Measurements from ENCODE around the gene SCAMP4.

Gene SCAMP4

GRCh38 chr19:1888385-1888784, 16.8 kb upstream of the SCAMP4 start:
- CTCF ChIA-PET = interaction anchor here (0.6 kb wide), 1 partner anchor 14 kb away, joined by 5 read pairs; no protein-coding TSS in a partner anchor
- no peak for TF ChIP-seq ZNF214 (tag by site-specific recombination; IDR thresholded peaks at IDR 0.05; ENCODE audit: borderline replicate concordance)
- TF ChIP-seq, protein P1, sequence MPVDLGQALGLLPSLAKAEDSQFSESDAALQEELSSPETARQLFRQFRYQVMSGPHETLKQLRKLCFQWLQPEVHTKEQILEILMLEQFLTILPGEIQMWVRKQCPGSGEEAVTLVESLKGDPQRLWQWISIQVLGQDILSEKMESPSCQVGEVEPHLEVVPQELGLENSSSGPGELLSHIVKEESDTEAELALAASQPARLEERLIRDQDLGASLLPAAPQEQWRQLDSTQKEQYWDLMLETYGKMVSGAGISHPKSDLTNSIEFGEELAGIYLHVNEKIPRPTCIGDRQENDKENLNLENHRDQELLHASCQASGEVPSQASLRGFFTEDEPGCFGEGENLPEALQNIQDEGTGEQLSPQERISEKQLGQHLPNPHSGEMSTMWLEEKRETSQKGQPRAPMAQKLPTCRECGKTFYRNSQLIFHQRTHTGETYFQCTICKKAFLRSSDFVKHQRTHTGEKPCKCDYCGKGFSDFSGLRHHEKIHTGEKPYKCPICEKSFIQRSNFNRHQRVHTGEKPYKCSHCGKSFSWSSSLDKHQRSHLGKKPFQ (tag by site-specific recombination; IDR thresholded peaks at IDR 0.05) = no peak
- TF ChIP-seq ZNF121 (tag by site-specific recombination; IDR thresholded peaks at IDR 0.05) = no peak
- no peak for TF ChIP-seq ZNF211 (tag by site-specific recombination; IDR thresholded peaks at IDR 0.05; ENCODE audit: low read depth)
- no peak for TF ChIP-seq ZNF837 (tag by site-specific recombination; IDR thresholded peaks at IDR 0.05)
- POLR2A ChIA-PET = no interaction called here
- Histone ChIP-seq H3K4me3 (ENCODE audit: low read depth, low read length) (no peak overlapping the region), H3K4me1 (ENCODE audit: control insufficient read depth, insufficient read depth, low read length) (peaks cover 8% of the 10 kb centered on the region), H3K9me3 (ENCODE audit: control insufficient read depth, insufficient read depth, low read depth, low read length) (no peaks in the 10 kb centered on the region), H3K36me3 (ENCODE audit: control insufficient read depth in 2 of 2, insufficient read depth in 1 of 2, low read length in 2 of 2) (no peaks in the 10 kb centered on the region), H3K27ac (ENCODE audit: extremely low read depth, low read depth, low read length) (no peak overlapping the region)

DNA sequence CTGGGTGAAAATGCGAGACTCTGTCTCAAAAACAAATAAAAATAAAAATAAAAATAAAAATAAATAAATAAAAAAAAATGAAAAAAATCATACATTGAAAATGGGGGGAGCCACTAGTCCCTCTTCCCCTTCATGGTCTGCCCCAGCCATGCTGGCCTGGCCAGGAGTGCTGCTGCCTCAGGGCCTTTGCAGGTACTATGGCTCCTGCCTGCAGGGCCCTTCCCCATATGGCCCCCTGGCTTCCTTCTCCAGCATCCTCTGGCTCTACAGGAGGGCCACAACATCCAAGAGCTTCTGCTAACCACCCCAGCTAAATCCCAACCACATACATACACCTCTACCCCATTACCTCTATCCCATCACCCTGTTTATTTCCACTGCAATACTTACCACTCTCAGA, 15.3 kb upstream of the SCAMP4 start:
- Histone ChIP-seq H3K9me3 (ENCODE audit: control insufficient read depth, insufficient read depth, low read depth, low read length) (no peaks in the 10 kb centered on the region), H3K4me3 (ENCODE audit: low read depth, low read length) (no peak overlapping the region), H3K27ac (ENCODE audit: extremely low read depth, low read depth, low read length) (no peak overlapping the region), H3K36me3 (ENCODE audit: control insufficient read depth in 2 of 2, insufficient read depth in 1 of 2, low read length in 2 of 2) (no peaks in the 10 kb centered on the region), H3K4me1 (ENCODE audit: control insufficient read depth, insufficient read depth, low read length) (no peaks in the 10 kb centered on the region; the same call in 1 of the 2 replicates)
- CTCF ChIA-PET = interaction anchor here (0.6 kb wide), 1 partner anchor 262 kb away, joined by 4 read pairs; no protein-coding TSS in a partner anchor
- POLR2A ChIA-PET = no interaction called here
- TF ChIP-seq ZSCAN16 (tag by site-specific recombination; IDR thresholded peaks at IDR 0.05) = no peak
- TF ChIP-seq ZBTB11 (tag by site-specific recombination; conservative IDR thresholded peaks at IDR 0.05; ENCODE audit: low read depth) = no peak
- no peak for TF ChIP-seq INSM2 (tag by site-specific recombination; IDR thresholded peaks at IDR 0.05)
- TF ChIP-seq ZNF214 (tag by site-specific recombination; IDR thresholded peaks at IDR 0.05; ENCODE audit: borderline replicate concordance) = no peak
- TF ChIP-seq BCL6B (tag by site-specific recombination; IDR thresholded peaks at IDR 0.05) = no peak
- TF ChIP-seq TRIM28 (IDR thresholded peaks at IDR 0.05; ENCODE audit: borderline replicate concordance, low read length) = no peak
- no peak for TF ChIP-seq ZNF350 (tag by site-specific recombination; IDR thresholded peaks at IDR 0.05)
- TF ChIP-seq, protein P2, sequence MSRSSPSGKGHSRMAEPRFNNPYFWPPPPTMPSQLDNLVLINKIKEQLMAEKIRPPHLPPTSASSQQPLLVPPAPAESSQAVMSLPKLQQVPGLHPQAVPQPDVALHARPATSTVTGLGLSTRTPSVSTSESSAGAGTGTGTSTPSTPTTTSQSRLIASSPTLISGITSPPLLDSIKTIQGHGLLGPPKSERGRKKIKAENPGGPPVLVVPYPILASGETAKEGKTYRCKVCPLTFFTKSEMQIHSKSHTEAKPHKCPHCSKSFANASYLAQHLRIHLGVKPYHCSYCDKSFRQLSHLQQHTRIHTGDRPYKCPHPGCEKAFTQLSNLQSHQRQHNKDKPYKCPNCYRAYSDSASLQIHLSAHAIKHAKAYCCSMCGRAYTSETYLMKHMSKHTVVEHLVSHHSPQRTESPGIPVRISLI (tag by site-specific recombination; IDR thresholded peaks at IDR 0.05) = no peak
- TF ChIP-seq ZNF624 (tag by site-specific recombination; IDR thresholded peaks at IDR 0.05) = no peak
- peak; percentile 15; the same call in 1 of the 2 replicates for TF ChIP-seq GLIS2 (tag by site-specific recombination; IDR thresholded peaks at IDR 0.05)
- no peak for TF ChIP-seq GLI4 (tag by site-specific recombination; IDR thresholded peaks at IDR 0.05)
- no peak for TF ChIP-seq ZNF76 (tag by site-specific recombination; IDR thresholded peaks at IDR 0.05; ENCODE audit: borderline replicate concordance, low read depth)
- no peak for TF ChIP-seq ZNF629 (tag by site-specific recombination; IDR thresholded peaks at IDR 0.05)
- TF ChIP-seq GLIS1 (tag by site-specific recombination; IDR thresholded peaks at IDR 0.05) = peak; percentile 37; the same call in 1 of the 2 replicates
- peak; percentile 93 for TF ChIP-seq ZNF623 (tag by site-specific recombination; IDR thresholded peaks at IDR 0.05)
- TF ChIP-seq ZFP41 (tag by site-specific recombination; IDR thresholded peaks at IDR 0.05; ENCODE audit: borderline replicate concordance) = no peak
- TF ChIP-seq, protein P3, sequence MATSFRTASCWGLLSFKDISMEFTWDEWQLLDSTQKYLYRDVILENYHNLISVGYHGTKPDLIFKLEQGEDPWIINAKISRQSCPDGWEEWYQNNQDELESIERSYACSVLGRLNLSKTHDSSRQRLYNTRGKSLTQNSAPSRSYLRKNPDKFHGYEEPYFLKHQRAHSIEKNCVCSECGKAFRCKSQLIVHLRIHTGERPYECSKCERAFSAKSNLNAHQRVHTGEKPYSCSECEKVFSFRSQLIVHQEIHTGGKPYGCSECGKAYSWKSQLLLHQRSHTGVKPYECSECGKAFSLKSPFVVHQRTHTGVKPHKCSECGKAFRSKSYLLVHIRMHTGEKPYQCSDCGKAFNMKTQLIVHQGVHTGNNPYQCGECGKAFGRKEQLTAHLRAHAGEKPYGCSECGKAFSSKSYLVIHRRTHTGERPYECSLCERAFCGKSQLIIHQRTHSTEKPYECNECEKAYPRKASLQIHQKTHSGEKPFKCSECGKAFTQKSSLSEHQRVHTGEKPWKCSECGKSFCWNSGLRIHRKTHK (tag by site-specific recombination; IDR thresholded peaks at IDR 0.05) = no peak
- TF ChIP-seq ZNF174 (tag by site-specific recombination; IDR thresholded peaks at IDR 0.05) = no peak
- no peak for TF ChIP-seq ZNF24 (tag by site-specific recombination; IDR thresholded peaks at IDR 0.05)
- no peak for TF ChIP-seq ZNF416 (tag by site-specific recombination; IDR thresholded peaks at IDR 0.05)
- no peak for TF ChIP-seq ZXDB (tag by site-specific recombination; IDR thresholded peaks at IDR 0.05)

All from HEK293 (cell line).